ENCODE results near the gene SPTLC3. TPM values are rescaled to one million over a fixed set of nuclear protein-coding genes. Genes with fewer than 3 reads are reported as not detected.

Gene SPTLC3
- total and polyA plus RNA-seq, 2 experiments from 2014 or later = 0.52 to 0.66 TPM

DNA sequence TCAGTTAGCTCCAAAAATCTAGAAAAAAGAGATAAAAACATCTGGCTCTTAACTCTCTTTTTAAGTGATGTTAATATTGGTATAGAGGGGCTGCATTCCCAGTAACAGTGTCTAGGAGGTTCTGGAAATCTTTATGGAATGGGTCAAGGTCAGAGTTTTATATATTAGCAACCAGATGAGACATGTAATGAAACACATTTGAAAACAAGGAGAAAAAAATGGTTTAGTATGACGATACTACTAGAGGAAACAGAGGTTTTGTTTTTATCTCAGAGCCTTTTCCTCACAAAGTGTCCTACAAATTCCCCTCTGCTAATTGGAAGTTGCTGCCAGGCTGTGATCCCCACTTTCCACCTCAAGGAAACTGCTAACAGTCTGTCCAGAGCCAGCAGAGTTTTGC, 111.7 kb downstream of the SPTLC3 start (continued):
- TF ChIP-seq, protein P1, sequence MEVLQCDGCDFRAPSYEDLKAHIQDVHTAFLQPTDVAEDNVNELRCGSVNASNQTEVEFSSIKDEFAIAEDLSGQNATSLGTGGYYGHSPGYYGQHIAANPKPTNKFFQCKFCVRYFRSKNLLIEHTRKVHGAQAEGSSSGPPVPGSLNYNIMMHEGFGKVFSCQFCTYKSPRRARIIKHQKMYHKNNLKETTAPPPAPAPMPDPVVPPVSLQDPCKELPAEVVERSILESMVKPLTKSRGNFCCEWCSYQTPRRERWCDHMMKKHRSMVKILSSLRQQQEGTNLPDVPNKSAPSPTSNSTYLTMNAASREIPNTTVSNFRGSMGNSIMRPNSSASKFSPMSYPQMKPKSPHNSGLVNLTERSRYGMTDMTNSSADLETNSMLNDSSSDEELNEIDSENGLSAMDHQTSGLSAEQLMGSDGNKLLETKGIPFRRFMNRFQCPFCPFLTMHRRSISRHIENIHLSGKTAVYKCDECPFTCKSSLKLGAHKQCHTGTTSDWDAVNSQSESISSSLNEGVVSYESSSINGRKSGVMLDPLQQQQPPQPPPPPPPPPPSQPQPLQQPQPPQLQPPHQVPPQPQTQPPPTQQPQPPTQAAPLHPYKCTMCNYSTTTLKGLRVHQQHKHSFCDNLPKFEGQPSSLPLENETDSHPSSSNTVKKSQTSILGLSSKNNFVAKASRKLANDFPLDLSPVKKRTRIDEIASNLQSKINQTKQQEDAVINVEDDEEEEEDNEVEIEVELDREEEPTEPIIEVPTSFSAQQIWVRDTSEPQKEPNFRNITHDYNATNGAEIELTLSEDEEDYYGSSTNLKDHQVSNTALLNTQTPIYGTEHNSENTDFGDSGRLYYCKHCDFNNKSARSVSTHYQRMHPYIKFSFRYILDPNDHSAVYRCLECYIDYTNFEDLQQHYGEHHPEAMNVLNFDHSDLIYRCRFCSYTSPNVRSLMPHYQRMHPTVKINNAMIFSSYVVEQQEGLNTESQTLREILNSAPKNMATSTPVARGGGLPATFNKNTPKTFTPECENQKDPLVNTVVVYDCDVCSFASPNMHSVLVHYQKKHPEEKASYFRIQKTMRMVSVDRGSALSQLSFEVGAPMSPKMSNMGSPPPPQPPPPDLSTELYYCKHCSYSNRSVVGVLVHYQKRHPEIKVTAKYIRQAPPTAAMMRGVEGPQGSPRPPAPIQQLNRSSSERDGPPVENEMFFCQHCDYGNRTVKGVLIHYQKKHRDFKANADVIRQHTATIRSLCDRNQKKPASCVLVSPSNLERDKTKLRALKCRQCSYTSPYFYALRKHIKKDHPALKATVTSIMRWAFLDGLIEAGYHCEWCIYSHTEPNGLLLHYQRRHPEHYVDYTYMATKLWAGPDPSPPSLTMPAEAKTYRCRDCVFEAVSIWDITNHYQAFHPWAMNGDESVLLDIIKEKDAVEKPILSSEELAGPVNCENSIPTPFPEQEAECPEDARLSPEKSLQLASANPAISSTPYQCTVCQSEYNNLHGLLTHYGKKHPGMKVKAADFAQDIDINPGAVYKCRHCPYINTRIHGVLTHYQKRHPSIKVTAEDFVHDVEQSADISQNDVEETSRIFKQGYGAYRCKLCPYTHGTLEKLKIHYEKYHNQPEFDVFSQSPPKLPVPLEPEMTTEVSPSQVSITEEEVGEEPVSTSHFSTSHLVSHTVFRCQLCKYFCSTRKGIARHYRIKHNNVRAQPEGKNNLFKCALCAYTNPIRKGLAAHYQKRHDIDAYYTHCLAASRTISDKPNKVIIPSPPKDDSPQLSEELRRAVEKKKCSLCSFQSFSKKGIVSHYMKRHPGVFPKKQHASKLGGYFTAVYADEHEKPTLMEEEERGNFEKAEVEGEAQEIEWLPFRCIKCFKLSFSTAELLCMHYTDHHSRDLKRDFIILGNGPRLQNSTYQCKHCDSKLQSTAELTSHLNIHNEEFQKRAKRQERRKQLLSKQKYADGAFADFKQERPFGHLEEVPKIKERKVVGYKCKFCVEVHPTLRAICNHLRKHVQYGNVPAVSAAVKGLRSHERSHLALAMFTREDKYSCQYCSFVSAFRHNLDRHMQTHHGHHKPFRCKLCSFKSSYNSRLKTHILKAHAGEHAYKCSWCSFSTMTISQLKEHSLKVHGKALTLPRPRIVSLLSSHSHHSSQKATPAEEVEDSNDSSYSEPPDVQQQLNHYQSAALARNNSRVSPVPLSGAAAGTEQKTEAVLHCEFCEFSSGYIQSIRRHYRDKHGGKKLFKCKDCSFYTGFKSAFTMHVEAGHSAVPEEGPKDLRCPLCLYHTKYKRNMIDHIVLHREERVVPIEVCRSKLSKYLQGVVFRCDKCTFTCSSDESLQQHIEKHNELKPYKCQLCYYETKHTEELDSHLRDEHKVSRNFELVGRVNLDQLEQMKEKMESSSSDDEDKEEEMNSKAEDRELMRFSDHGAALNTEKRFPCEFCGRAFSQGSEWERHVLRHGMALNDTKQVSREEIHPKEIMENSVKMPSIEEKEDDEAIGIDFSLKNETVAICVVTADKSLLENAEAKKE (CRISPR knock-in tag; IDR thresholded peaks at IDR 0.05) = no peak
- no peak for TF ChIP-seq STAT1 (IDR thresholded peaks at IDR 0.05; ENCODE audit: unreplicated experiment)
- no peak for TF ChIP-seq ZNF331 (CRISPR knock-in tag; IDR thresholded peaks at IDR 0.05; ENCODE audit: low read depth)
- no peak for TF ChIP-seq CREB1 (CRISPR knock-in tag; IDR thresholded peaks at IDR 0.05; ENCODE audit: low read depth)
- TF ChIP-seq ZNF114 (CRISPR knock-in tag; IDR thresholded peaks at IDR 0.05) = no peak
- no peak for TF ChIP-seq NANOG (IDR thresholded peaks at IDR 0.05; ENCODE audit: borderline replicate concordance)

DNA sequence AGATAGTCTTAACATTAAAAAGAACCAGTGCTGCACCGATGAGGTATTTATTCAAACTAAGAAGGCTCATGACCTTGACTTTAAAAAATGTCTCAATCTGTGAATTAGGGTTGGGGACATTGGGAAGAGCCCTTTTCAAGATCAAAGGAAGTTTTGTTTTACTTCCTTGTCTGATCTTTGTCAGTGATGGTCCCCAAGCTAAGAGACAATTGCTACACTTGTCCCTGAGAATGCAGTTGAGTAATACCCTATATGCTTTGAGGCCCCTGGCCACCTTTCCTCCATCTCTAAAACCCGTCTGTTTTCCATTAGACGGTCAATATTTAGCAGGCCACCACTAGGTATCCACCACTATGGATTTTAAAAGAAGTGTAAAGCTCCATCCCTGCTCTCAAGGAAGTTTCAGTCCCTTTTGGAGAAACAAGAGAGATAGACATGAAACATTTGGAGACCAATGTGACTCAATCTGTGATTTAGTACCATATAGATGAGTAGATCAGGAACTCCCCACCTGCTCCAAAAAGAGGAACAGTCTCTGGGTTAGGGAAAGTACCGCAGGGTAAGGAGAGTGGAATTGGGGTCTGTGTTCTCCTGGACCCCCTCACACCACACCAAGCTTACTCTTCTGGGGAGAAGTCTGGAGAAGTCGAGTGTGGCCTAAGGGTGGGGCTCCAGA, 113.2 kb downstream of the SPTLC3 start:
- H3K4me1 ChIP-seq (ENCODE audit: insufficient read depth) = no peaks in the 10 kb centered on the region
- H3K4me1 Mint-ChIP-seq = no peaks in the 10 kb centered on the region
- H3K27ac ChIP-seq (ENCODE audit: low read depth) = no peak overlapping the region
- H2AFZ ChIP-seq = no peak overlapping the region
- H3K36me3 Mint-ChIP-seq (ENCODE audit: low read depth) = no peaks in the 10 kb centered on the region
- H3K4me2 ChIP-seq = no peak overlapping the region
- H3K36me3 ChIP-seq (ENCODE audit: insufficient read depth) = no peaks in the 10 kb centered on the region
- H3K27me3 ChIP-seq (ENCODE audit: insufficient read depth) = no peaks in the 10 kb centered on the region
- H4K20me1 ChIP-seq (replicated peaks; ENCODE audit: insufficient read depth) = no peaks in the 10 kb centered on the region
- H3K27me3 Mint-ChIP-seq (ENCODE audit: insufficient read depth, low read depth, poor library complexity) = peaks cover 5% of the 10 kb centered on the region
- no peak overlapping the region for H3K4me3 Mint-ChIP-seq
- no peaks in the 10 kb centered on the region for H3K9me2 ChIP-seq (ENCODE audit: insufficient read depth)
- H3K4me3 ChIP-seq = no peak overlapping the region
- no peaks in the 10 kb centered on the region for H3K79me2 ChIP-seq (replicated peaks; ENCODE audit: insufficient read depth)
- DNase-seq (ENCODE audit: low spot score) (no peak), ATAC-seq (no peak)
- no peaks in the 10 kb centered on the region for H3F3A ChIP-seq (replicated peaks; ENCODE audit: low read depth)
- no peaks in the 10 kb centered on the region for H3K9me3 Mint-ChIP-seq
- no peak overlapping the region for H3K27ac Mint-ChIP-seq
- no peak for TF ChIP-seq JUNB (IDR thresholded peaks at IDR 0.05; ENCODE audit: unreplicated experiment)
- no peak for TF ChIP-seq ZNF331 (CRISPR knock-in tag; IDR thresholded peaks at IDR 0.05; ENCODE audit: low read depth)
- TF ChIP-seq EZH2phosphoT487 (IDR thresholded peaks at IDR 0.05; ENCODE audit: unreplicated experiment) = no peak
- TF ChIP-seq CREB1 (CRISPR knock-in tag; IDR thresholded peaks at IDR 0.05; ENCODE audit: low read depth) = no peak
- no peak for TF ChIP-seq EZH2 (IDR thresholded peaks at IDR 0.05; ENCODE audit: low read depth, unreplicated experiment)
- TF ChIP-seq, protein P2, sequence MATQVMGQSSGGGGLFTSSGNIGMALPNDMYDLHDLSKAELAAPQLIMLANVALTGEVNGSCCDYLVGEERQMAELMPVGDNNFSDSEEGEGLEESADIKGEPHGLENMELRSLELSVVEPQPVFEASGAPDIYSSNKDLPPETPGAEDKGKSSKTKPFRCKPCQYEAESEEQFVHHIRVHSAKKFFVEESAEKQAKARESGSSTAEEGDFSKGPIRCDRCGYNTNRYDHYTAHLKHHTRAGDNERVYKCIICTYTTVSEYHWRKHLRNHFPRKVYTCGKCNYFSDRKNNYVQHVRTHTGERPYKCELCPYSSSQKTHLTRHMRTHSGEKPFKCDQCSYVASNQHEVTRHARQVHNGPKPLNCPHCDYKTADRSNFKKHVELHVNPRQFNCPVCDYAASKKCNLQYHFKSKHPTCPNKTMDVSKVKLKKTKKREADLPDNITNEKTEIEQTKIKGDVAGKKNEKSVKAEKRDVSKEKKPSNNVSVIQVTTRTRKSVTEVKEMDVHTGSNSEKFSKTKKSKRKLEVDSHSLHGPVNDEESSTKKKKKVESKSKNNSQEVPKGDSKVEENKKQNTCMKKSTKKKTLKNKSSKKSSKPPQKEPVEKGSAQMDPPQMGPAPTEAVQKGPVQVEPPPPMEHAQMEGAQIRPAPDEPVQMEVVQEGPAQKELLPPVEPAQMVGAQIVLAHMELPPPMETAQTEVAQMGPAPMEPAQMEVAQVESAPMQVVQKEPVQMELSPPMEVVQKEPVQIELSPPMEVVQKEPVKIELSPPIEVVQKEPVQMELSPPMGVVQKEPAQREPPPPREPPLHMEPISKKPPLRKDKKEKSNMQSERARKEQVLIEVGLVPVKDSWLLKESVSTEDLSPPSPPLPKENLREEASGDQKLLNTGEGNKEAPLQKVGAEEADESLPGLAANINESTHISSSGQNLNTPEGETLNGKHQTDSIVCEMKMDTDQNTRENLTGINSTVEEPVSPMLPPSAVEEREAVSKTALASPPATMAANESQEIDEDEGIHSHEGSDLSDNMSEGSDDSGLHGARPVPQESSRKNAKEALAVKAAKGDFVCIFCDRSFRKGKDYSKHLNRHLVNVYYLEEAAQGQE (IDR thresholded peaks at IDR 0.05; ENCODE audit: unreplicated experiment) = no peak
- no peak for TF ChIP-seq POLR2AphosphoS5 (IDR thresholded peaks at IDR 0.05; ENCODE audit: low read depth)
